ENCODE data around the gene SLC30A2.

Gene SLC30A2

DNA sequence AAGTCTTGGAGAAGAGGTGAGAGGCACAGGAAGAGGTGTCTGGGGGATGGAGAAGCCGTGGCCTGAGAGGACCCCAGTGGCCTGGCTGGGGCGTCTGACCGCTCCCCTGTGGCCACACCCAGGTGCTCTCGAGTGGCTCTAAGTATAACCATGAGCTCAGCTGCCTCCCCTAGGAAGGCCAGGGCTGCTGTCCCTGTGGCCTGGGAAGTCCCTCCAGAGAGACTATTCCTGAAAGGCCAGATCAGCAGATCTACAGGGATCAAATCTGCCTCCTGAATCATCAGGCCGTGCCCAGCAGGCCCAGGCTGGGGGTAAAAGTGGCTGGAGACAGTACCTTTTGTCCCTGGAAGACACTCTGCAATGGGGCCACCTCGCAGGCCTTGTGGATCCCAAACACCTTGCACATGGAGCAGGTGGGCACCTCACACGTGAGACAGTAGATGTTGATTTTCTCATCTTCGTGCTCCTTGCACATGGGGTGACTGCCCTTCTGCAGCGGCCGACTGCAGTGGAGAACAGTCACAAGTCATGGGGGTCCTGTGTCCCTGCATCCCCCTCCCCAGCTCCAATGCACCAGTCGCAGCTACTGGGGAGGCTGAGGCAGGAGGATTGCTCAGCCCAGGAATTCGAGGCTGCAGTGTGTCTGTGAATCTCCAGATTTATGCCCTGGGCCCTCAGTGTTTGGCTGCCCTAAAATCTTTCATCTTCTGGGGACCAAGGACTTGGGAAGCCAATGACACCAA lies 15.1 kb upstream of the SLC30A2 start:
- no peak for DNase-seq (ENCODE audit: extremely low read depth, low read depth)
- TF ChIP-seq, protein P1, sequence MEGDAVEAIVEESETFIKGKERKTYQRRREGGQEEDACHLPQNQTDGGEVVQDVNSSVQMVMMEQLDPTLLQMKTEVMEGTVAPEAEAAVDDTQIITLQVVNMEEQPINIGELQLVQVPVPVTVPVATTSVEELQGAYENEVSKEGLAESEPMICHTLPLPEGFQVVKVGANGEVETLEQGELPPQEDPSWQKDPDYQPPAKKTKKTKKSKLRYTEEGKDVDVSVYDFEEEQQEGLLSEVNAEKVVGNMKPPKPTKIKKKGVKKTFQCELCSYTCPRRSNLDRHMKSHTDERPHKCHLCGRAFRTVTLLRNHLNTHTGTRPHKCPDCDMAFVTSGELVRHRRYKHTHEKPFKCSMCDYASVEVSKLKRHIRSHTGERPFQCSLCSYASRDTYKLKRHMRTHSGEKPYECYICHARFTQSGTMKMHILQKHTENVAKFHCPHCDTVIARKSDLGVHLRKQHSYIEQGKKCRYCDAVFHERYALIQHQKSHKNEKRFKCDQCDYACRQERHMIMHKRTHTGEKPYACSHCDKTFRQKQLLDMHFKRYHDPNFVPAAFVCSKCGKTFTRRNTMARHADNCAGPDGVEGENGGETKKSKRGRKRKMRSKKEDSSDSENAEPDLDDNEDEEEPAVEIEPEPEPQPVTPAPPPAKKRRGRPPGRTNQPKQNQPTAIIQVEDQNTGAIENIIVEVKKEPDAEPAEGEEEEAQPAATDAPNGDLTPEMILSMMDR (IDR thresholded peaks at IDR 0.05; ENCODE audit: low read depth, low read length, missing control alignments), result no peak
- no peak overlapping the region for H3K4me3 ChIP-seq (replicated peaks; ENCODE audit: low read depth, low read length)

DNA sequence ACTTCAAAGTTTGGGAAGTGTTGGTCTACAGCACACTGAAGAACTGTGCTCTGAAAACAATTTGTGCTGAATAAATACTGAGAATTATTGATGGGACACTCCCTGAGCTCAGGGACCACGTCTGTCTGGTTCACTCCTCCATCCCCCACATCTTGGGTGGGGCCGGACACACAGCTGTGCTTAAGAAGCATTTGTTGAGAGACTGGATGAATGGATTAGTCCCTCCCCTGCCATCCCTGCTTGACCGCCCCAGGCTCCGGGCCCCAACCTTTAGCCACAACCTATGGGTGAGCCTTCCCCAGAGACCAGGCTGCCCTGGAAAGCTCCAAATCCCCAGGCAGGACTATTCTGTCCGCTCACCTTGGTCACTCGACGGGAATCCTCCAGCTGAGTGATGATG lies 14.0 kb upstream of the SLC30A2 start:
- no peak overlapping the region for H3K4me3 ChIP-seq (replicated peaks; ENCODE audit: low read depth, low read length)
- DNase-seq (ENCODE audit: extremely low read depth, low read depth), result no peak
- TF ChIP-seq, protein P1 (IDR thresholded peaks at IDR 0.05; ENCODE audit: low read depth, low read length, missing control alignments), result no peak

DNA sequence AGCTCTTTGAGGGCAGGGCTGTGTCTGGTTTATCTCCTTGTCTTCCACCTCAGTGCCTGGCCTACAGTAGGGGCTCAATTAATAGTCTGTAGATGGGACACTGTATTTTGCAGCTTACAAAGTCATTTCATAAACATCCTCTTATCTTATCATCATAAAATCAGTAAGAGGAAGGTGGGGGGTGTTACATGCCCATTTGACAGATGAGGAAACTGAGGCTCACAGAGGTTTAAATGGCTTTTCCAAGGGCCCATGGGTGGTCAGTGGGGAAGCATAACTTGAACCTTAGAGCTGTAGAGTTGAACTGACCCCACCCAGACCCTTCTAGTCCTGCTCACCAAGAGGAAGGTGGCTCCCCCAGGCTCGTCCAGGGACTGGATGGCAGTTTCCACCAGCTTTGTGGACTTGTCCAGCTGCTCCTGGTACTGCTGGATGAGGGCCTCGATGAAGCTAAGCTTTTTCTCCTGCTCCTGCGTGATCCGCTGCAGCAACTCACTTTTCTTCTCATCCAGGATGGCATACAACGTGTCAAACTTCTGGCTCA lies 12.2 kb upstream of the SLC30A2 start:
- TF ChIP-seq, protein P1 (IDR thresholded peaks at IDR 0.05; ENCODE audit: low read depth, low read length, missing control alignments), result no peak
- no peak overlapping the region for H3K4me3 ChIP-seq (replicated peaks; ENCODE audit: low read depth, low read length)
- DNase-seq (ENCODE audit: extremely low read depth, low read depth), result no peak

DNA sequence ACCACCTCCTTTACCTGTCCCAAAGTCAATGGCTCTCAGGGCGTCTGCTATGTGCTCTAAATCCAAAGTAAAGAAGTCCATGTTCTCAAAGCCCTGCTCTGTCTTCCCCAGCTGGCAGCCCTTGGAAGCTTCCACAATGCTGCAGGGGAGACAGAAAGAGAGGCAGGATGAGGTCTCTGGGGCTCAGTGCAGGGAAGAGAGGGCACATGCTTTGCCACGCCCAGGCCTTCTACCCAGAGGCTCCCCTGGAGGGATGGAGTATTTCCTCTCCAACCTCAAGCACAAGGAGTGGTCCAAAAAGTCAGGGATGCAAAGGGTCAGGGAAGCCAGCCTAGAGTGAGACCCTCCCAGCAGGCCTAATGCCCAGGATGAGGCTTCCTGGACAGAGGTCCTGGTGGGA lies 11.3 kb upstream of the SLC30A2 start:
- H3K4me3 ChIP-seq (replicated peaks; ENCODE audit: low read depth, low read length), result no peak overlapping the region
- TF ChIP-seq, protein P1 (IDR thresholded peaks at IDR 0.05; ENCODE audit: low read depth, low read length, missing control alignments), result no peak
- DNase-seq (ENCODE audit: extremely low read depth, low read depth), result no peak

DNA sequence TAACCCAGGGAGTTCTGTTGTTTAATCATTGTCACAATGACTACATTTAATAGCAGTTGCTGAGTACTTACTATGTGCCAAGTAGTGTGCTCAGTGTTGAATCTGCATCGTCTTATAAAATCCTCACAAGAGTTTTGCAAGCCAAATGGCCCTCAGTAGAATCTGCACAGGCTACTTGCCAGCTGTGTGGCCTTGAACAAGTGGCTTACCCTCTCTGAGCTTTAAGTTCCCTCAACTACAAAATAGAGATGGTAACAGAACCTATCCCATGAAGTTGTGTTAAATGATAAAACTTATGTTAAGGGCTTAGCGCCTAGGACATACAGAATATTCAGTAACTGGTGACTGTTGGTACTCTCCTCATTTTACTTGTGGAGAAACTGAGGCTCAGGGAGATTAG lies 9.1 kb upstream of the SLC30A2 start:
- TF ChIP-seq, protein P1 (IDR thresholded peaks at IDR 0.05; ENCODE audit: low read depth, low read length, missing control alignments), result no peak
- no peak overlapping the region for H3K4me3 ChIP-seq (replicated peaks; ENCODE audit: low read depth, low read length)
- no peak for DNase-seq (ENCODE audit: extremely low read depth, low read depth)

DNA sequence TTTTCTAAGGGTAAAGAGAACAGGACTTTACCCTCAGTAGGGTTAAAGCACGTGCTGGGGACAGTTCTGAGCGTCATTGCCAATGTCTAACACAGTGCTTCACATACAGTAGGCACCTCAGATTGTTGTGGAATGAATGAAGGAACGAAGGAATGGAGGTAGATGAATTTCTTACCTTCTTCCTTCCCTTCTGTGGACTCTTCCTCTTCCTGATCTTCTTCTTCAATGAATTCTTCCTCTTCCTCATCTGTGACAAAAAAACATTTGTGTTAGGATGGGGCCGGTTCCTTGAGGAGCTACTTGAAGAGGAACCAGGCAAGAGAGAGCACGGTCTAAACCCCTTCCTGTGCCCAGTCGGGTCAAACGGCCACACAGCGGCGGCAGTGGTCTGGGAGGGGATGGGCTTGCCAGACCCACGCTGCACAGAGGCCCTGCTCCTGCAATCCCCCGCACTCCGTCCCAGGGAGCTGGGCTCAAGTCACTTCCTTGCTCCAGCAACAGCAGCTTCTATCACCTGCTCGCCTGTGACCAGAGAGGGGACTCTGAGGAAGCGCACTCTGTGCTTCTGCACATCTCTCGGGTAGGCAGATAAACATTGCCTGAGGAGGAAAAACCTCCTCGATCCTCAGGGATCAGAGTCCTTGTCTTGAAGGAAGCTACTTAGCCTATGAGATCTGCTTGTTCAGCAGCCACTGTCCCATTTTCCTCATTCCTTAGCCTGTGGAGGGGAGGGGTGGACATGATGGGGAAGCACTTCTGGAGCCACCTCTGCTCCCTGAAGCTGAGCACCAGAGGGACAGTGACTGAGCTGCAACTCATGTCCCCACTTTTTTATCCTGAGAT lies 8.0 kb upstream of the SLC30A2 start:
- TF ChIP-seq, protein P1 (IDR thresholded peaks at IDR 0.05; ENCODE audit: low read depth, low read length, missing control alignments), result no peak
- no peak for DNase-seq (ENCODE audit: extremely low read depth, low read depth)
- no peak overlapping the region for H3K4me3 ChIP-seq (replicated peaks; ENCODE audit: low read depth, low read length)
